ENCODE measurements around the gene WNT4. TPM values are rescaled to one million over a fixed set of nuclear protein-coding genes. Genes with fewer than 3 reads are reported as not detected.
A peak's percentile ranks its signal among the peaks of the same experiment; 100 is the strongest.

Gene WNT4
- total RNA-seq, 4 donors from 2014 or later: 0.12 to 0.27 (median 0.27) TPM; not detected in 1

DNA sequence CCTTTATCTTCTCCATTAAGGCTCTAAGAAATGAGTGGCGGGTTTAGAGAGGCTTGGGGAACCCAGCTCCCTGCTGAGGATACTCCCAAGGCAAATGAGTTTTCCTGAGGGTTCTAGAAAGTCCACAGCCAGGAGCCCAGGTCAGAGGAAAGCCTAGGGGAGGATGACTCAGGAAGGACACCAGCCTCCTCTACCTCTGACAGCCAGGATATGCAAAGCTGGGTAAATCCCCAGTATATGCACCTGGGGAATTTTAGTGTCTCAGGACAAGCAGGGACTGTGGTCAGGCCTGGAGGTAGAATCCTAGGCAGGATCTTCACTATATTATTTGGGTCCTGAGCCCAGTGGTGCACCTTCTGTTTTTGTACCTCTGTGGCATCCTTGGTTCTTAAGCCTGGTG lies 23.5 kb upstream of the WNT4 start:
- no peak for ATAC-seq
- no peaks in the 10 kb centered on the region for H3K36me3 ChIP-seq
- TF ChIP-seq POLR2AphosphoS5 (IDR thresholded peaks at IDR 0.05): no peak
- no peak for TF ChIP-seq POLR2A (IDR thresholded peaks at IDR 0.05)
- TF ChIP-seq EP300 (IDR thresholded peaks at IDR 0.05): no peak
- TF ChIP-seq, protein P1, sequence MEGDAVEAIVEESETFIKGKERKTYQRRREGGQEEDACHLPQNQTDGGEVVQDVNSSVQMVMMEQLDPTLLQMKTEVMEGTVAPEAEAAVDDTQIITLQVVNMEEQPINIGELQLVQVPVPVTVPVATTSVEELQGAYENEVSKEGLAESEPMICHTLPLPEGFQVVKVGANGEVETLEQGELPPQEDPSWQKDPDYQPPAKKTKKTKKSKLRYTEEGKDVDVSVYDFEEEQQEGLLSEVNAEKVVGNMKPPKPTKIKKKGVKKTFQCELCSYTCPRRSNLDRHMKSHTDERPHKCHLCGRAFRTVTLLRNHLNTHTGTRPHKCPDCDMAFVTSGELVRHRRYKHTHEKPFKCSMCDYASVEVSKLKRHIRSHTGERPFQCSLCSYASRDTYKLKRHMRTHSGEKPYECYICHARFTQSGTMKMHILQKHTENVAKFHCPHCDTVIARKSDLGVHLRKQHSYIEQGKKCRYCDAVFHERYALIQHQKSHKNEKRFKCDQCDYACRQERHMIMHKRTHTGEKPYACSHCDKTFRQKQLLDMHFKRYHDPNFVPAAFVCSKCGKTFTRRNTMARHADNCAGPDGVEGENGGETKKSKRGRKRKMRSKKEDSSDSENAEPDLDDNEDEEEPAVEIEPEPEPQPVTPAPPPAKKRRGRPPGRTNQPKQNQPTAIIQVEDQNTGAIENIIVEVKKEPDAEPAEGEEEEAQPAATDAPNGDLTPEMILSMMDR (IDR thresholded peaks at IDR 0.05): no peak
- H3K27ac ChIP-seq: no peak overlapping the region
- no peak overlapping the region for H3K4me3 ChIP-seq
- WGBS, 2 donors (ENCODE audit: low coverage in 1 of 2): 60% methylated on average over 1 of the region's 1 CpG; no CpG with 5 or more reads in 1 of the 2 donors
- no peaks in the 10 kb centered on the region for H3K4me1 ChIP-seq
- no peaks in the 10 kb centered on the region for H3K9me3 ChIP-seq
- H3K27me3 ChIP-seq: no peaks in the 10 kb centered on the region

GRCh38 chr1:22164841-22165808 lies 22.2 kb upstream of the WNT4 start:
- WGBS, 2 donors (ENCODE audit: low coverage in 1 of 2): 80 to 86% methylated on average over 7 to 13 of the region's 14 CpGs
- TF ChIP-seq POLR2A (IDR thresholded peaks at IDR 0.05): no peak
- TF ChIP-seq, protein P1 (IDR thresholded peaks at IDR 0.05): no peak
- no peak for TF ChIP-seq EP300 (IDR thresholded peaks at IDR 0.05)
- no peak for TF ChIP-seq POLR2AphosphoS5 (IDR thresholded peaks at IDR 0.05)
- no peak for ATAC-seq

DNA sequence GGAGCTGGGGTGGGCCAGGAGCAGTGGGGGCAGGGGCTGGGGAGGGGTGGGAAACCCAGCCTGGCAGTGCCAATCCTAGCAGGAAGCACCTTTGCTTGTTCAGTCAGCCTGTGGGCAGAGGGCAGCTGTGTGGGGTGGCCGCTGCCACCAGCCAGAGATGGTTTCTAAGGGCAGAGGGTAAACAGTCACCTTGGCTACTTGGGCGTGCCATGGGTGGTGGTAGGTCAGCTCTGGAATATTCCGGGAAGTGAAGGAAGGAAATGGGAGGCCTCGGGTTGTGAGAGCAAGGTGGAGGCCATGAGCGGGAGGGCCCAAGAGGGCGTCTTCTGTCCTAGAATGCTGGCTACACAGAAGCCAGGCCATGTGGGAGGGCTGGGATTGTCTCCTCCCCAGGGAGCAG lies 20.7 kb upstream of the WNT4 start:
- H3K27ac ChIP-seq: no peak overlapping the region
- H3K36me3 ChIP-seq: no peaks in the 10 kb centered on the region
- WGBS, 2 donors (ENCODE audit: low coverage in 1 of 2): 53 to 63% methylated on average over 3 to 4 of the region's 6 CpGs
- H3K4me3 ChIP-seq: no peak overlapping the region
- H3K4me1 ChIP-seq: no peaks in the 10 kb centered on the region
- no peaks in the 10 kb centered on the region for H3K9me3 ChIP-seq
- ATAC-seq: peak; percentile 53
- no peaks in the 10 kb centered on the region for H3K27me3 ChIP-seq
- TF ChIP-seq POLR2AphosphoS5 (IDR thresholded peaks at IDR 0.05) (no peak), POLR2A (IDR thresholded peaks at IDR 0.05) (no peak), EP300 (IDR thresholded peaks at IDR 0.05) (no peak)
- TF ChIP-seq, protein P1 (IDR thresholded peaks at IDR 0.05): no peak

More at GRCh38 chr1:22164841-22165808, 22.2 kb upstream of the WNT4 start:
- no peak overlapping the region for H3K27ac ChIP-seq
- H3K9me3 ChIP-seq: no peaks in the 10 kb centered on the region
- H3K27me3 ChIP-seq: no peaks in the 10 kb centered on the region
- H3K4me3 ChIP-seq: no peak overlapping the region
- no peaks in the 10 kb centered on the region for H3K4me1 ChIP-seq
- no peaks in the 10 kb centered on the region for H3K36me3 ChIP-seq

DNA sequence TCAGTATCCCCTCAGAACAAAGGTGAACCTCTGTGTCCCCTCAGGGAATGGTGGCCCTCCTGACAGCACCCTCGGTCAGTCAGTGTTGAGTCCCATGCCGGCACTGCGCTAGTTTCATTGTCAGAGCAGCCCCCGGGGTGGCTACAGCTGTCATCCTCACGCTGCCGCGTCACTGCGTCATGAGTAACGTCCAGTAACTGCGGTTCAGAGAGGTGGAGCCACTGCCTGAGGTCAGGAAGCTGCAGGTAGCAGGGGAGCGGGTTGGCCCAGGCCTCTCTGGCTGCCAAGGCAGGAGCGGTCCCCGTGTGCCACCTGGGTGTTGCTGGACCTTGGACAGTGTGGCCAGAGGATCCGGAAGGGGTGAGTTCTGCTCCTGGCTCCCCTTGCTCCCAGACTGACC lies 20.2 kb upstream of the WNT4 start:
- Histone ChIP-seq H3K27ac (no peak overlapping the region), H3K27me3 (no peaks in the 10 kb centered on the region), H3K9me3 (no peaks in the 10 kb centered on the region), H3K4me1 (no peaks in the 10 kb centered on the region), H3K36me3 (no peaks in the 10 kb centered on the region), H3K4me3 (no peak overlapping the region)
- ATAC-seq: no peak
- TF ChIP-seq EP300 (IDR thresholded peaks at IDR 0.05): no peak
- no peak for TF ChIP-seq POLR2A (IDR thresholded peaks at IDR 0.05)
- TF ChIP-seq, protein P1 (IDR thresholded peaks at IDR 0.05): no peak
- TF ChIP-seq POLR2AphosphoS5 (IDR thresholded peaks at IDR 0.05): no peak
- 100% methylated on average over 1 of the region's 14 CpGs; no CpG with 5 or more reads in 1 of the 2 donors for WGBS, 2 donors (ENCODE audit: low coverage in 1 of 2)

GRCh38 chr1:22159891-22160290 lies 17.0 kb upstream of the WNT4 start:
- ATAC-seq: no peak
- Histone ChIP-seq H3K27me3 (no peaks in the 10 kb centered on the region), H3K27ac (no peak overlapping the region), H3K9me3 (no peaks in the 10 kb centered on the region), H3K36me3 (no peaks in the 10 kb centered on the region), H3K4me1 (no peaks in the 10 kb centered on the region), H3K4me3 (no peak overlapping the region)
- WGBS, 2 donors (ENCODE audit: low coverage in 1 of 2): 100% methylated on average over 1 to 2 of the region's 17 CpGs
- TF ChIP-seq EP300 (IDR thresholded peaks at IDR 0.05) (no peak), POLR2AphosphoS5 (IDR thresholded peaks at IDR 0.05) (no peak), POLR2A (IDR thresholded peaks at IDR 0.05) (no peak)
- TF ChIP-seq, protein P1 (IDR thresholded peaks at IDR 0.05): no peak

Data from gastroesophageal sphincter (tissue), 4 donors.